Thyroid gland (tissue), 4 donors: ENCODE measurements around the gene SUMO3.

Source experiments
- CTCF ChIP-seq, 6 experiments: fragments of 200-600 bp in 3 of 6; fragments of 450-650 bp in 3 of 6; sonication (generic) in 3 of 6; IDR thresholded peaks; one replicate each; pipeline ENCODE4 v1.5.1; 2016 to 2019; ENCODE audit warnings: antibody characterized with exemption in 6 of 6, mild to moderate bottlenecking in 2 of 6, inconsistent platforms in 1 of 6, moderate library complexity in 1 of 6
- POLR2A ChIP-seq, 2 donors: fragments of 450-650 bp; IDR thresholded peaks; one replicate each; pipeline ENCODE4 v1.6.1; 2017; ENCODE audit warnings: antibody characterized with exemption in 2 of 2, mild to moderate bottlenecking in 2 of 2, moderate library complexity in 1 of 2

- TF ChIP-seq POLR2A (IDR thresholded peaks at IDR 0.05): no peak
- TF ChIP-seq CTCF (IDR thresholded peaks at IDR 0.05): no peak
Measured at GRCh38 chr21:44784810-44785209, 33.1 kb downstream of the SUMO3 start.
